Thyroid gland (tissue), 4 donors: Measurements from ENCODE around the gene EME1. TPM values are rescaled to one million over a fixed set of nuclear protein-coding genes. Genes with fewer than 3 reads are reported as not detected.

ENCODE experiments used
- DNase-seq, 2 donors: peaks; one replicate each; pipeline ENCODE4 v3.0.0-alpha.2; 2019
- H3K27ac ChIP-seq, 3 donors: fragments of 200-600 bp; sonication (generic); 1 replicate in 2 of 3; 2 replicates in 1 of 3; pipeline ENCODE4 v1.5.1; 2016 to 2019; ENCODE audit warnings: mild to moderate bottlenecking in 1 of 3, moderate library complexity in 1 of 3
- H3K27me3 ChIP-seq: fragments of 200-600 bp; sonication (generic); one replicate; pipeline ENCODE4 v1.5.1; 2019
- H3K36me3 ChIP-seq, 2 donors: fragments of 200-600 bp; sonication (generic); one replicate each; pipeline ENCODE4 v1.5.1; 2016 to 2019
- H3K4me1 ChIP-seq, 2 donors: fragments of 200-600 bp; sonication (generic); one replicate each; pipeline ENCODE4 v1.5.1; 2017 to 2019
- H3K4me3 ChIP-seq, 3 donors: fragments of 200-600 bp; sonication (generic); replicated peaks in 1 of 3; 1 replicate in 2 of 3; 2 replicates in 1 of 3; pipeline ENCODE4 v1.5.1; 2016; ENCODE audit warnings: mild to moderate bottlenecking in 1 of 3
- H3K9me3 ChIP-seq: fragments of 200-600 bp; sonication (generic); one replicate; pipeline ENCODE4 v1.5.1; 2017
- POLR2A ChIP-seq, 2 donors: fragments of 450-650 bp; IDR thresholded peaks; one replicate each; pipeline ENCODE4 v1.6.1; 2017; ENCODE audit warnings: antibody characterized with exemption in 2 of 2, mild to moderate bottlenecking in 2 of 2, moderate library complexity in 1 of 2
- WGBS, 2 donors: methylation state at CpG; one replicate each; pipeline ENCODE4 v1.1.5; 2017; 5-methylcytosine and 5-hydroxymethylcytosine counted together
- intact Hi-C: fragments of 100-400 bp; cut with DNase I; formaldehyde crosslinking; loops from one replicate; pipeline ENCODE4 v1.15.1; 2023
- total RNA-seq, 4 donors: library from RNA; depleted of rRNA; stranded (reverse); fragments of >200 nt; gene quantifications; one replicate each; pipeline ENCODE4 v1.2.3, GENCODE V29; 2016
- TF ChIP-seq, protein P1 (sequence below), 6 experiments: fragments of 200-600 bp in 3 of 6; fragments of 450-650 bp in 3 of 6; sonication (generic) in 3 of 6; IDR thresholded peaks; one replicate each; pipeline ENCODE4 v1.5.1; 2016 to 2019; ENCODE audit warnings: antibody characterized with exemption in 6 of 6, mild to moderate bottlenecking in 2 of 6, inconsistent platforms in 1 of 6, moderate library complexity in 1 of 6

The EME1 gene
- total RNA-seq, 4 donors from 2014 or later: 0.27 to 0.93 TPM; not detected in 2

GRCh38 chr17:50364061-50364458 lies 9.0 kb upstream of the EME1 start:
- H3K36me3 ChIP-seq: peaks cover 21 to 31% of the 10 kb centered on the region in 2 donors
- H3K4me3 ChIP-seq: no peak overlapping the region
- DNase-seq: no peak
- no peaks in the 10 kb centered on the region for H3K9me3 ChIP-seq
- intact Hi-C loops: loop anchor here (5.0 kb wide), 1 partner anchor 113 kb away; the partner anchor contains the start of gene RSAD1
- no peak for TF ChIP-seq POLR2A (IDR thresholded peaks at IDR 0.05)
- TF ChIP-seq, protein P1, sequence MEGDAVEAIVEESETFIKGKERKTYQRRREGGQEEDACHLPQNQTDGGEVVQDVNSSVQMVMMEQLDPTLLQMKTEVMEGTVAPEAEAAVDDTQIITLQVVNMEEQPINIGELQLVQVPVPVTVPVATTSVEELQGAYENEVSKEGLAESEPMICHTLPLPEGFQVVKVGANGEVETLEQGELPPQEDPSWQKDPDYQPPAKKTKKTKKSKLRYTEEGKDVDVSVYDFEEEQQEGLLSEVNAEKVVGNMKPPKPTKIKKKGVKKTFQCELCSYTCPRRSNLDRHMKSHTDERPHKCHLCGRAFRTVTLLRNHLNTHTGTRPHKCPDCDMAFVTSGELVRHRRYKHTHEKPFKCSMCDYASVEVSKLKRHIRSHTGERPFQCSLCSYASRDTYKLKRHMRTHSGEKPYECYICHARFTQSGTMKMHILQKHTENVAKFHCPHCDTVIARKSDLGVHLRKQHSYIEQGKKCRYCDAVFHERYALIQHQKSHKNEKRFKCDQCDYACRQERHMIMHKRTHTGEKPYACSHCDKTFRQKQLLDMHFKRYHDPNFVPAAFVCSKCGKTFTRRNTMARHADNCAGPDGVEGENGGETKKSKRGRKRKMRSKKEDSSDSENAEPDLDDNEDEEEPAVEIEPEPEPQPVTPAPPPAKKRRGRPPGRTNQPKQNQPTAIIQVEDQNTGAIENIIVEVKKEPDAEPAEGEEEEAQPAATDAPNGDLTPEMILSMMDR (IDR thresholded peaks at IDR 0.05): no peak
- peaks cover 0 to 6% of the 10 kb centered on the region in 2 donors for H3K4me1 ChIP-seq
- no peaks in the 10 kb centered on the region for H3K27me3 ChIP-seq
- H3K27ac ChIP-seq: no peak overlapping the region
- WGBS, 2 donors: 70% methylated on average over 4 of the region's 4 CpGs; no CpG with 5 or more reads in 1 of the 2 donors

DNA sequence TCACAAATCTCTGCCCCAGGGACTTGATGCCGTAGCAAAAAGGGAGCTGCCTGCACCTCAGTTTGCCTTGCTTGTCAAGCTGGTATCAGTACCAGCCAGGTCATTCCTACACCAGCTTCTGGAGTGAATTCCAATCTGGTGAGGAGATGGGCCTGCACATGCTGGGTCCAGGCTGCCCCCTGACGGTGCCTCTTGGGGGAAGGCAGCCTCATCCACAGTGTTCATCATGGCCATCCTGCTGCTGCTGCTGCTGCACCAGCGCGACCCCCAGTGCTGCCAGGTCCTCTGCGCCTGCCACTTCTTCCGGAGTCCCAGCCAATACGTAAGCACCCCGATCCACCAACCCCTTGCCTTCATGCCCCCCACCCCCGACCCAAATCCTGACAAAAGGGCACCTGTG lies 8.3 kb upstream of the EME1 start:
- TF ChIP-seq POLR2A (IDR thresholded peaks at IDR 0.05): no peak
- TF ChIP-seq, protein P1 (IDR thresholded peaks at IDR 0.05): no peak
- DNase-seq: no peak
- Histone ChIP-seq H3K27me3 (no peaks in the 10 kb centered on the region), H3K36me3 (peaks cover 24 to 36% of the 10 kb centered on the region in 2 donors), H3K4me3 (no peak overlapping the region), H3K4me1 (peaks cover 0 to 6% of the 10 kb centered on the region in 2 donors), H3K9me3 (no peaks in the 10 kb centered on the region), H3K27ac (no peak overlapping the region)
- intact Hi-C loops: loop anchor here (5.0 kb wide), 1 partner anchor 113 kb away; the partner anchor contains the start of gene RSAD1
- WGBS, 2 donors: 76 to 83% methylated on average over 9 of the region's 9 CpGs

GRCh38 chr17:50365165-50365564 lies 7.9 kb upstream of the EME1 start:
- Histone ChIP-seq H3K4me3 (no peak overlapping the region), H3K27ac (no peak overlapping the region), H3K9me3 (no peaks in the 10 kb centered on the region), H3K27me3 (no peaks in the 10 kb centered on the region), H3K36me3 (peaks cover 28 to 37% of the 10 kb centered on the region in 2 donors), H3K4me1 (peaks cover 0 to 6% of the 10 kb centered on the region in 2 donors)
- DNase-seq: no peak
- intact Hi-C loops: no loop called here
- TF ChIP-seq, protein P1 (IDR thresholded peaks at IDR 0.05): no peak
- TF ChIP-seq POLR2A (IDR thresholded peaks at IDR 0.05): no peak
- WGBS, 2 donors: 64 to 70% methylated on average over 2 of the region's 2 CpGs

GRCh38 chr17:50365649-50366393 lies 7.2 kb upstream of the EME1 start:
- Histone ChIP-seq H3K36me3 (peaks cover 31 to 42% of the 10 kb centered on the region in 2 donors), H3K9me3 (no peaks in the 10 kb centered on the region), H3K27ac (no peak overlapping the region), H3K4me1 (peaks cover 0 to 6% of the 10 kb centered on the region in 2 donors), H3K4me3 (no peak overlapping the region), H3K27me3 (no peaks in the 10 kb centered on the region)
- intact Hi-C loops: no loop called here
- no peak for DNase-seq
- WGBS, 2 donors: 88 to 93% methylated on average over 13 of the region's 14 CpGs
- no peak for TF ChIP-seq POLR2A (IDR thresholded peaks at IDR 0.05)
- TF ChIP-seq, protein P1 (IDR thresholded peaks at IDR 0.05): no peak

DNA sequence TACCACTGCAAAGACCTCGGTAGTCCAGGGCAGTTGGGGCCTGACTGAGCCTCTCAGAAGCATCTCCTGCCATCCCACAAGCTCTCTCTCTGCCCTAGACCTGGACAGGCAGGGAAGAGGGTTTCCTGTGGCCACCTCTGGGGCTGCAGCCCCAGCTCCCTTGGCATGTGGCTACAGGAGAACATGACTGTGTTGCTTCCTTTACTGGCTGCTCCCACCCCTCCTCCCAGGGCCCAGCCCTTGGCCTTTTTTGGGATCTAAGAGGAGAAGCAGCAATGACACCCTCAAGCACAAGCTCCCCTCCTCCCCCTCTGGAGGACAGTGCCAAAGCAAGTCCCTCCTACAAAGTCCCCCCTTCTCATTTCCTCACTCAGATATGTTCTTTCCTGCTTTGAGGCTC lies 5.6 kb upstream of the EME1 start:
- Histone ChIP-seq H3K9me3 (no peaks in the 10 kb centered on the region), H3K36me3 (peaks cover 31 to 42% of the 10 kb centered on the region in 2 donors), H3K27ac (no peak overlapping the region), H3K27me3 (no peaks in the 10 kb centered on the region), H3K4me1 (peaks cover 6 to 12% of the 10 kb centered on the region in 2 donors), H3K4me3 (no peak overlapping the region)
- TF ChIP-seq POLR2A (IDR thresholded peaks at IDR 0.05): no peak
- TF ChIP-seq, protein P1 (IDR thresholded peaks at IDR 0.05): no peak
- intact Hi-C loops: no loop called here
- WGBS, 2 donors: 100% methylated on average over 1 of the region's 1 CpG
- DNase-seq: no peak
